A549 (cell line): Measurements from ENCODE around the gene C1QTNF1. TPM values are rescaled to one million over a fixed set of nuclear protein-coding genes. Genes with fewer than 3 reads are reported as not detected.
A peak's percentile ranks its signal among the peaks of the same experiment; 100 is the strongest.

ENCODE experiments used
- ATAC-seq, 2 experiments: fragments of 200-7000 bp in 1 of 2; fragments of >200 bp in 1 of 2; cut with Nextera tagmentation in 1 of 2; cut with Tn5 transposase in 1 of 2; 3 replicates each; pipeline versions ENCODE4 v1.8.0 to v1.9.1; 2018 to 2020; ENCODE audit warnings: mild to moderate bottlenecking in 1 of 2, moderate library complexity in 1 of 2
- CTCF ChIA-PET: fragments of 300-600 bp; sonication (Branson Sonifier 250); formaldehyde crosslinking; extraction: SDS; loops from one replicate; lab custom pipeline; 2021; ENCODE audit warnings: antibody characterized with exemption, inconsistent platforms; lab: Yijun Ruan, JAX
- POLR2A ChIA-PET: fragments of 350-600 bp; formaldehyde crosslinking; extraction: SDS; loops from one replicate; lab custom pipeline; 2021; ENCODE audit warnings: antibody characterized with exemption, inconsistent platforms; lab: Yijun Ruan, JAX
- DNase-seq, 2 experiments: peaks; one replicate each; pipeline versions ENCODE4 v3.0.0 to v3.0.0-alpha.2; 2011 to 2016; ENCODE audit warnings: low read depth in 1 of 2, low spot score in 1 of 2
- FAIRE-seq: peaks from 2 replicates; lab custom pipeline; 2011; peaks lifted over from hg19 to GRCh38; lab: Jason Lieb, UNC
- H3K27ac ChIP-seq, 2 experiments: fragments of >200 bp; sonication (Bioruptor Twin); formaldehyde crosslinking; 3 replicates each; pipeline ENCODE4 v1.5.1; 2016 to 2017
- H3K4me1 ChIP-seq: fragments of >200 bp; sonication (Bioruptor Twin); formaldehyde crosslinking; 3 replicates; pipeline ENCODE4 v1.6.1; 2016
- H3K4me2 ChIP-seq: fragments of >200 bp; sonication (Bioruptor Twin); formaldehyde crosslinking; 3 replicates; pipeline ENCODE4 v1.6.1; 2016
- H3K4me3 ChIP-seq: fragments of >200 bp; sonication (Bioruptor Twin); formaldehyde crosslinking; 3 replicates; pipeline ENCODE4 v1.5.1; 2016
- H3K9me3 ChIP-seq: fragments of >200 bp; sonication (Bioruptor Twin); formaldehyde crosslinking; 3 replicates; pipeline ENCODE4 v1.6.1; 2016
- CBX2 ChIP-seq: fragments of 200-600 bp; sonication (generic); IDR thresholded peaks from 2 replicates; pipeline ENCODE4 v1.6.1; 2016; ENCODE audit warnings: low read depth, mild to moderate bottlenecking, borderline replicate concordance
- EP300 ChIP-seq, 2 experiments: fragments of >200 bp; sonication (Bioruptor Twin); formaldehyde crosslinking; IDR thresholded peaks; 2 replicates in 1 of 2; 3 replicates in 1 of 2; pipeline ENCODE4 v1.6.1; 2016 to 2017
- FOSL2 ChIP-seq, 2 experiments: fragments of 450-650 bp in 1 of 2; fragments of >200 bp in 1 of 2; sonication (Bioruptor Twin) in 1 of 2; formaldehyde crosslinking; IDR thresholded peaks; 2 replicates each; pipeline versions ENCODE4 v1.5.0 to v1.6.1; 2016 to 2020; ENCODE audit warnings: mild to moderate bottlenecking in 1 of 2, moderate library complexity in 1 of 2
- FOXS1 ChIP-seq: fragments of 250-450 bp; sonication (Bioruptor Pico); IDR thresholded peaks from 2 replicates; pipeline ENCODE4 v1.5.0; 2020; ENCODE audit warnings: mild to moderate bottlenecking, moderate library complexity
- HDAC2 ChIP-seq: fragments of 200-600 bp; sonication (generic); IDR thresholded peaks from 2 replicates; pipeline ENCODE4 v1.6.1; 2016
- HEYL ChIP-seq: fragments of 250-450 bp; sonication (Bioruptor Pico); IDR thresholded peaks from 2 replicates; pipeline ENCODE4 v1.8.0; 2021; ENCODE audit warnings: mild to moderate bottlenecking, moderate library complexity
- HOXA7 ChIP-seq: fragments of 250-450 bp; sonication (Bioruptor Pico); IDR thresholded peaks from 2 replicates; pipeline ENCODE4 v1.5.0; 2020; ENCODE audit warnings: mild to moderate bottlenecking, moderate library complexity
- HOXB13 ChIP-seq: fragments of 250-450 bp; sonication (Bioruptor Pico); IDR thresholded peaks from 2 replicates; pipeline ENCODE4 v1.5.0; 2020; ENCODE audit warnings: low read depth, mild to moderate bottlenecking, moderate library complexity
- JUN ChIP-seq, 2 experiments: fragments of >200 bp; sonication (Bioruptor Twin); formaldehyde crosslinking; IDR thresholded peaks; 2 replicates in 1 of 2; 3 replicates in 1 of 2; pipeline ENCODE4 v1.6.1; 2016 to 2017
- JUNB ChIP-seq: fragments of >200 bp; sonication (Bioruptor Twin); formaldehyde crosslinking; IDR thresholded peaks from 2 replicates; pipeline ENCODE4 v1.6.1; 2016
- KDM1A ChIP-seq: fragments of 200-600 bp; sonication (generic); IDR thresholded peaks from 2 replicates; pipeline ENCODE4 v1.6.1; 2016; ENCODE audit warnings: low read depth, mild to moderate bottlenecking
- NFE2L2 ChIP-seq: fragments of 150-350 bp; conservative IDR thresholded peaks from 2 replicates; pipeline ENCODE4 v1.6.1; 2014; ENCODE audit warnings: low read length
- NR3C1 ChIP-seq: fragments of >200 bp; sonication (Bioruptor Twin); formaldehyde crosslinking; IDR thresholded peaks from 3 replicates; pipeline ENCODE4 v1.6.1; 2017
- RAD21 ChIP-seq, 2 experiments: fragments of >200 bp in 1 of 2; sonication (Bioruptor Twin) in 1 of 2; formaldehyde crosslinking in 1 of 2; IDR thresholded peaks in 1 of 2; conservative IDR thresholded peaks in 1 of 2; 2 replicates in 1 of 2; 3 replicates in 1 of 2; pipeline ENCODE4 v1.6.1; 2012 to 2018; ENCODE audit warnings: inconsistent platforms in 1 of 2
- RARB ChIP-seq: fragments of 250-450 bp; sonication (Bioruptor Pico); IDR thresholded peaks from 2 replicates; pipeline ENCODE4 v1.8.0; 2021; ENCODE audit warnings: mild to moderate bottlenecking, moderate library complexity
- RFX5 ChIP-seq: fragments of 450-650 bp; IDR thresholded peaks from 2 replicates; pipeline ENCODE4 v1.7.1; 2014; ENCODE audit warnings: antibody characterized with exemption, mild to moderate bottlenecking, moderate library complexity
- RNF2 ChIP-seq: fragments of 200-600 bp; sonication (generic); IDR thresholded peaks from 2 replicates; pipeline ENCODE4 v1.6.1; 2016; ENCODE audit warnings: low read depth, mild to moderate bottlenecking, antibody characterized with exemption, moderate library complexity, borderline replicate concordance
- ZNF302 ChIP-seq: fragments of 250-450 bp; sonication (Bioruptor Pico); IDR thresholded peaks from 2 replicates; pipeline ENCODE4 v1.9.0; 2021; ENCODE audit warnings: inconsistent platforms, mild to moderate bottlenecking, moderate library complexity
- WGBS: methylation state at CpG from one replicate; pipeline ENCODE4 v1.1.6; 2017; ENCODE audit errors: missing lambda C conversion rate; 5-methylcytosine and 5-hydroxymethylcytosine counted together
- polyA plus RNA-seq, 4 experiments: library from polyadenylated mRNA; depleted of rRNA in 3 of 4; stranded (reverse); fragments of >200 nt; fragmentation: RNase III in 1 of 4; extraction: RNeasy Plus Mini Kit Qiagen cat#74134 plus additional on column Dnase treatment in 1 of 4; gene quantifications; 2 replicates in 3 of 4; 3 replicates in 1 of 4; pipeline ENCODE4 v1.2.3, GENCODE V29; 2011 to 2017
- TF ChIP-seq, protein P1 (sequence below): IDR thresholded peaks from 2 replicates; pipeline ENCODE4 v1.6.1; 2012
- TF ChIP-seq, protein P2 (sequence below): fragments of 250-450 bp; sonication (Bioruptor Pico); IDR thresholded peaks from 2 replicates; pipeline ENCODE4 v1.5.0; 2020; ENCODE audit warnings: low read depth, mild to moderate bottlenecking, moderate library complexity
- TF ChIP-seq, protein P3 (sequence below): fragments of >200 bp; sonication (Bioruptor Twin); formaldehyde crosslinking; IDR thresholded peaks from 3 replicates; pipeline ENCODE4 v1.6.1; 2016
- TF ChIP-seq, protein P4 (sequence below): IDR thresholded peaks from 2 replicates; pipeline ENCODE4 v1.6.1; 2012
- TF ChIP-seq, protein P5 (sequence below): fragments of 450-650 bp; IDR thresholded peaks from 2 replicates; pipeline ENCODE4 v1.6.1; 2014; ENCODE audit warnings: antibody characterized with exemption

The C1QTNF1 gene
- polyA plus RNA-seq, 2 of the 4 experiments (the other 2 are of a cell fraction) = 10.2 to 26.1 TPM

DNA sequence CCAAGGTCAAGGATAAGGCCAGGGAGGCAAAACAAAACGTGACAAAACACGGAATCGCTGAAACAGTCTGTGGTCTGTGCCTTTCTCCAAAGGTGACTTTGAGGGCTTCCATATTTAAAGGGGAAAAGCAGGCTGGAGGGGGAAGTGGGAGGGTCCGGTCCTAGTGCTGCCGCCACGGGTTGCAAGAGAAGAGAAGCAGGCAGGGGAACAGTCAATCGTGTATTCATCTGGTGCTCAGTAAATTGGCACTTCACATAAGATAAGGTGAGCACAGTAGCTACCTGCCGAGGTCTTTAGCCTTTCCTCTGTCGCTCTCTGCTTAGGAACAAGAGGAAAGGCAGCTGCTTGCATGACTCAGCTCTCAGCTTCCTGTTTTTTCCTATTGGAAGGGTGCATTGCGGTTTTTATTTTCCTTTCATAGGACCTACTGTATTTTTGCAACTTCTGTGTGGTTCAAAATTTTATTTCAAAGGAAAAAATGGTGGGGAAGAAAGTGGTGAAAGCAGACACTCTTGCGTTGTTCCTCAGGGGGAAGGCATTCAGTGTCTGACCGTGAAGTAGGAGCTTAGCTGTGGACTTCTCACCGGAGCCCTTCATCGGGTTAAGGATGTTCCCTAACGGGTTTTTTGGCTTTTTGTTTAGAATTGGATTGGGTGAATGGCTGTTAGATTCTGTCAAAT lies 37.2 kb upstream of the C1QTNF1 start (continued):
- TF ChIP-seq CBX2 = no peak
- TF ChIP-seq, protein P1, sequence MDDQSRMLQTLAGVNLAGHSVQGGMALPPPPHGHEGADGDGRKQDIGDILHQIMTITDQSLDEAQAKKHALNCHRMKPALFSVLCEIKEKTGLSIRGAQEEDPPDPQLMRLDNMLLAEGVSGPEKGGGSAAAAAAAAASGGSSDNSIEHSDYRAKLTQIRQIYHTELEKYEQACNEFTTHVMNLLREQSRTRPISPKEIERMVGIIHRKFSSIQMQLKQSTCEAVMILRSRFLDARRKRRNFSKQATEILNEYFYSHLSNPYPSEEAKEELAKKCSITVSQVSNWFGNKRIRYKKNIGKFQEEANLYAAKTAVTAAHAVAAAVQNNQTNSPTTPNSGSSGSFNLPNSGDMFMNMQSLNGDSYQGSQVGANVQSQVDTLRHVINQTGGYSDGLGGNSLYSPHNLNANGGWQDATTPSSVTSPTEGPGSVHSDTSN = no peak
- no peak for TF ChIP-seq ZNF302 (CRISPR knock-in tag)
- no peak for TF ChIP-seq RAD21 (conservative IDR thresholded peaks at IDR 0.05 in 1 of 2, IDR thresholded peaks at IDR 0.05 in 1 of 2)
- no peak for TF ChIP-seq RNF2
- TF ChIP-seq, protein P2, sequence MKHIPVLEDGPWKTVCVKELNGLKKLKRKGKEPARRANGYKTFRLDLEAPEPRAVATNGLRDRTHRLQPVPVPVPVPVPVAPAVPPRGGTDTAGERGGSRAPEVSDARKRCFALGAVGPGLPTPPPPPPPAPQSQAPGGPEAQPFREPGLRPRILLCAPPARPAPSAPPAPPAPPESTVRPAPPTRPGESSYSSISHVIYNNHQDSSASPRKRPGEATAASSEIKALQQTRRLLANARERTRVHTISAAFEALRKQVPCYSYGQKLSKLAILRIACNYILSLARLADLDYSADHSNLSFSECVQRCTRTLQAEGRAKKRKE (CRISPR knock-in tag) = no peak
- TF ChIP-seq, protein P3, sequence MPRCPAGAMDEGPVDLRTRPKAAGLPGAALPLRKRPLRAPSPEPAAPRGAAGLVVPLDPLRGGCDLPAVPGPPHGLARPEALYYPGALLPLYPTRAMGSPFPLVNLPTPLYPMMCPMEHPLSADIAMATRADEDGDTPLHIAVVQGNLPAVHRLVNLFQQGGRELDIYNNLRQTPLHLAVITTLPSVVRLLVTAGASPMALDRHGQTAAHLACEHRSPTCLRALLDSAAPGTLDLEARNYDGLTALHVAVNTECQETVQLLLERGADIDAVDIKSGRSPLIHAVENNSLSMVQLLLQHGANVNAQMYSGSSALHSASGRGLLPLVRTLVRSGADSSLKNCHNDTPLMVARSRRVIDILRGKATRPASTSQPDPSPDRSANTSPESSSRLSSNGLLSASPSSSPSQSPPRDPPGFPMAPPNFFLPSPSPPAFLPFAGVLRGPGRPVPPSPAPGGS = 0 out of 3 replicates have a peak, but pooled peaks have one; percentile 29
- no peak for TF ChIP-seq HOXA7 (CRISPR knock-in tag)
- TF ChIP-seq, protein P4, sequence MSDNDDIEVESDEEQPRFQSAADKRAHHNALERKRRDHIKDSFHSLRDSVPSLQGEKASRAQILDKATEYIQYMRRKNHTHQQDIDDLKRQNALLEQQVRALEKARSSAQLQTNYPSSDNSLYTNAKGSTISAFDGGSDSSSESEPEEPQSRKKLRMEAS = 0 out of 2 replicates have a peak, but pooled peaks have one; percentile 17
- no peak for TF ChIP-seq RFX5
- no peak for TF ChIP-seq JUNB
- TF ChIP-seq EP300 (IDR thresholded peaks at IDR 0.05) = no peak
- no peak for TF ChIP-seq RARB (CRISPR knock-in tag)
- TF ChIP-seq FOSL2 (IDR thresholded peaks at IDR 0.05) = no peak
- TF ChIP-seq FOSL2 (CRISPR knock-in tag; IDR thresholded peaks at IDR 0.05) = peak; percentile 50; the same call in 1 of the 2 replicates
- TF ChIP-seq, protein P5, sequence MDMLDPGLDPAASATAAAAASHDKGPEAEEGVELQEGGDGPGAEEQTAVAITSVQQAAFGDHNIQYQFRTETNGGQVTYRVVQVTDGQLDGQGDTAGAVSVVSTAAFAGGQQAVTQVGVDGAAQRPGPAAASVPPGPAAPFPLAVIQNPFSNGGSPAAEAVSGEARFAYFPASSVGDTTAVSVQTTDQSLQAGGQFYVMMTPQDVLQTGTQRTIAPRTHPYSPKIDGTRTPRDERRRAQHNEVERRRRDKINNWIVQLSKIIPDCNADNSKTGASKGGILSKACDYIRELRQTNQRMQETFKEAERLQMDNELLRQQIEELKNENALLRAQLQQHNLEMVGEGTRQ = no peak
- no peak for TF ChIP-seq KDM1A
- TF ChIP-seq HOXB13 (CRISPR knock-in tag) = no peak
- no peak; a peak in 1 of 5 replicates for TF ChIP-seq JUN (IDR thresholded peaks at IDR 0.05)

DNA sequence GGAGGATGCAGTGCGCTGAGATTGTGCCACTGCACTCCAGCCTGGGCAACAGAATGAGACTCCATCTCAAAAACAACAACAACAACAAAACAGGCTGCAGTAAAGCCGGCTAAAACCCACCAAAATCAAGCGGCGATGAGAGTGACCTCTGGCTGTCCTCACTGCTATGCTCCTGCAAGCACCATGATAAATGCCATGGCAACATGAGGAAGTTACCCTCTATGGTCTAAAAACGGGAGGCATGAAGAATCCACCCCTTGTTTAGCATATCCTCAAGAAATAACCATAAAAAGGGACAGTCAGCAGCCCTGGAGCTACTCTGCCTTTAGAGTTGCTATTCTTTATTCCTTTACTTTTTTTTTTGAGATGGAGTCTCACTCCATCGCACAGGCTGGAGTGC lies 35.8 kb upstream of the C1QTNF1 start:
- no peak overlapping the region for H3K4me3 ChIP-seq
- no peaks in the 10 kb centered on the region for H3K9me3 ChIP-seq
- H3K27ac ChIP-seq = no peak overlapping the region
- H3K4me2 ChIP-seq = no peak overlapping the region
- ATAC-seq (no peak), FAIRE-seq (no peak), DNase-seq (no peak)
- peaks cover 13% of the 10 kb centered on the region for H3K4me1 ChIP-seq
- POLR2A ChIA-PET = no interaction called here
- no peak for TF ChIP-seq FOXS1 (CRISPR knock-in tag)
- no peak for TF ChIP-seq HEYL
- no peak for TF ChIP-seq NFE2L2
- no peak for TF ChIP-seq NR3C1
- TF ChIP-seq HDAC2 = no peak
- 82% methylated on average over 6 of the region's 6 CpGs for WGBS
- CTCF ChIA-PET = interaction anchor here (0.7 to 10.2 kb wide), 5 partner anchors 9 to 122 kb away, joined by 3 to 99 read pairs (median 4); no protein-coding TSS in a partner anchor
